GM12878 (cell line): ENCODE results near the gene TTLL6. TPM values are rescaled to one million over a fixed set of nuclear protein-coding genes. Genes with fewer than 3 reads are reported as not detected.

Experiments
- ATAC-seq: fragments of 200-7000 bp; cut with Tn5 transposase; 3 replicates; pipeline ENCODE4 v1.9.1; 2020; ENCODE audit warnings: mild to moderate bottlenecking, moderate library complexity
- BruUV-seq: library from RNA; stranded (reverse); fragments of 400-500 nt; replicated peaks from 2 replicates; lab custom pipeline; 2021; lab: Mats Ljungman, UMichigan
- CTCF ChIA-PET: fragments of 300-600 bp; sonication (Branson Sonifier 250); formaldehyde crosslinking; extraction: SDS; loops from one replicate; lab custom pipeline; 2021; ENCODE audit warnings: inconsistent platforms; lab: Yijun Ruan, JAX
- POLR2A ChIA-PET: fragments of 350-600 bp; formaldehyde crosslinking; extraction: SDS; loops from one replicate; lab custom pipeline; 2021; ENCODE audit warnings: inconsistent platforms; lab: Charles Lee
- RAD21 ChIA-PET: fragments of 300-600 bp; sonication (Branson Sonifier 250); formaldehyde crosslinking; loops from one replicate; lab custom pipeline; 2023; ENCODE audit warnings: antibody characterized with exemption; ENCODE audit not compliant: unreplicated experiment; lab: Charles Lee
- SMC1A ChIA-PET: fragments of 300-600 bp; sonication (Branson Sonifier 250); formaldehyde crosslinking; loops from one replicate; lab custom pipeline; 2023; ENCODE audit not compliant: unreplicated experiment, uncharacterized antibody; lab: Charles Lee
- DNase-seq: peaks from one replicate; pipeline ENCODE4 v3.0.0-alpha.2; 2011; ENCODE audit warnings: low read depth, low spot score
- FAIRE-seq: peaks from 3 replicates; lab custom pipeline; 2011; peaks lifted over from hg19 to GRCh38; lab: Jason Lieb, UNC
- H2AFZ ChIP-seq: 2 replicates; pipeline ENCODE4 v1.6.0; 2011; ENCODE audit warnings: low read depth, low read length, control low read depth; ENCODE audit not compliant: control insufficient read depth
- H3K27ac ChIP-seq: 2 replicates; pipeline ENCODE4 v1.5.1; 2011; ENCODE audit warnings: control low read depth; ENCODE audit not compliant: control insufficient read depth, insufficient read depth
- H3K27me3 ChIP-seq, 2 experiments: replicated peaks in 1 of 2; 2 replicates each; pipeline versions ENCODE4 v1.6.0 to v1.6.1; 2011; ENCODE audit warnings: low read length in 1 of 2; ENCODE audit not compliant: control insufficient read depth in 2 of 2, insufficient read depth in 2 of 2
- H3K36me3 ChIP-seq, 2 experiments: 2 replicates each; pipeline ENCODE4 v1.5.1; 2011; ENCODE audit warnings: low read length in 1 of 2; ENCODE audit not compliant: control insufficient read depth in 2 of 2, insufficient read depth in 2 of 2
- H3K4me1 ChIP-seq: 2 replicates; pipeline ENCODE4 v1.6.1; 2011; ENCODE audit warnings: mild to moderate bottlenecking, low read length, moderate library complexity, mixed read lengths; ENCODE audit not compliant: control insufficient read depth, insufficient read depth
- H3K4me2 ChIP-seq: 2 replicates; pipeline ENCODE4 v1.6.0; 2011; ENCODE audit warnings: control low read depth; ENCODE audit not compliant: control insufficient read depth, insufficient read depth
- H3K4me3 ChIP-seq: fragments of 200-600 bp; sonication (generic); 2 replicates; pipeline ENCODE4 v1.5.1; 2016
- H3K79me2 ChIP-seq: 2 replicates; pipeline ENCODE4 v1.6.0; 2011; ENCODE audit warnings: low read length; ENCODE audit not compliant: control insufficient read depth, insufficient read depth
- H3K9ac ChIP-seq: 2 replicates; pipeline ENCODE4 v1.8.0; 2011; ENCODE audit warnings: low read length, control low read depth, mixed read lengths; ENCODE audit not compliant: control insufficient read depth, insufficient read depth
- H3K9me3 ChIP-seq: replicated peaks from 3 replicates; pipeline ENCODE4 v1.5.1; 2011; ENCODE audit warnings: mild to moderate bottlenecking, low read length; ENCODE audit not compliant: control insufficient read depth, insufficient read depth
- H4K20me1 ChIP-seq: 2 replicates; pipeline ENCODE4 v1.6.0; 2011; ENCODE audit not compliant: control insufficient read depth, insufficient read depth
- JUNB ChIP-seq: IDR thresholded peaks from 2 replicates; pipeline ENCODE4 v1.6.1; 2016; ENCODE audit warnings: antibody characterized with exemption, mild to moderate bottlenecking
- NFYB ChIP-seq: IDR thresholded peaks from 2 replicates; pipeline ENCODE4 v1.6.1; 2011; ENCODE audit warnings: low read depth, mild to moderate bottlenecking, low read length, improper control_type of control experiment, moderate library complexity; ENCODE audit not compliant: insufficient read depth
- SRF ChIP-seq, 2 experiments: IDR thresholded peaks; 2 replicates each; pipeline ENCODE4 v1.6.1; 2011; ENCODE audit warnings: low read depth in 2 of 2, low read length in 2 of 2, mild to moderate bottlenecking in 1 of 2, moderate library complexity in 1 of 2
- TAF1 ChIP-seq: IDR thresholded peaks from 2 replicates; pipeline ENCODE4 v1.6.1; 2011; ENCODE audit warnings: mild to moderate bottlenecking, low read depth, low read length, borderline replicate concordance
- TCF12 ChIP-seq: IDR thresholded peaks from 2 replicates; pipeline ENCODE4 v1.6.1; 2011; ENCODE audit warnings: low read depth, mild to moderate bottlenecking, low read length
- WGBS: methylation state at CpG from one replicate; pipeline ENCODE4 v1.1.6; 2016; ENCODE audit warnings: low lambda C conversion rate; ENCODE audit not compliant: insufficient replicate concordance, insufficient coverage; ENCODE audit errors: missing lambda C conversion rate; 5-methylcytosine and 5-hydroxymethylcytosine counted together
- in situ Hi-C: fragments of 300-500 bp; cut with MboI; formaldehyde crosslinking; loops from 9 replicates; pipeline ENCODE4 v1.14.3; 2018; ENCODE audit warnings: mixed read lengths
- intact Hi-C: fragments of 100-400 bp; cut with micrococcal nuclease; formaldehyde crosslinking; loops from one replicate; pipeline ENCODE4 v1.14.2; 2022; ENCODE audit not compliant: unreplicated experiment
- microRNA counts: library from miRNA; unstranded; fragments of <30 nt; microRNA quantifications from one replicate; lab custom pipeline; 2016
- microRNA-seq: library from miRNA; unstranded; fragments of <30 nt; microRNA quantifications from one replicate; pipeline ENCODE4, GENCODE V29; 2018
- polyA plus RNA-seq, 11 experiments: library from polyadenylated mRNA; depleted of rRNA in 4 of 11; unstranded in 6 of 11; stranded (reverse) in 5 of 11; fragments of >200 nt; fragmentation: Nextera tagmentation in 4 of 11; fragmentation: Illumina TruSeq in 1 of 11; extraction: Ambion mirVana in 4 of 11; extraction: Trizol in 1 of 11; gene quantifications; 1 replicate in 1 of 11; 2 replicates in 10 of 11; pipeline versions ENCODE4 v1.2.1 to v1.2.3, GENCODE V29; 2011 to 2016; ENCODE audit warnings: inconsistent platforms in 2 of 11, missing spikeins in 2 of 11, low read depth in 1 of 11
- small RNA-seq: library from RNA; depleted of rRNA; stranded (forward); fragments of <200 nt; gene quantifications from one replicate; pipeline ENCODE3, GENCODE V24; 2014
- total RNA-seq, 4 experiments: library from RNA; depleted of rRNA in 3 of 4; stranded (reverse); fragments of >200 nt in 3 of 4; fragmentation: Illumina TruSeq in 1 of 4; extraction: Trizol in 1 of 4; gene quantifications; 2 replicates each; pipeline versions ENCODE4 v1.2.1 to v1.2.3, GENCODE V29; 2013 to 2021

The TTLL6 gene
- total and polyA plus RNA-seq, 10 of the 15 experiments (the other 5 are each of a cell fraction or from before 2014, with no cell fraction given), result 0.06 to 0.36 (median 0.13) TPM; not detected in 4

- Histone ChIP-seq H3K27ac (no peak overlapping the region), H3K36me3 (no peaks in the 10 kb centered on the region), H3K9ac (no peak overlapping the region), H2AFZ (no peak overlapping the region), H4K20me1 (no peaks in the 10 kb centered on the region), H3K4me1 (no peaks in the 10 kb centered on the region), H3K79me2 (no peaks in the 10 kb centered on the region), H3K4me3 (no peak overlapping the region), H3K9me3 (no peaks in the 10 kb centered on the region; the same call in 2 of the 3 replicates), H3K4me2 (no peak overlapping the region), H3K27me3 (peaks cover 20 to 33% of the 10 kb centered on the region in 2 experiments)
- CTCF ChIA-PET, result interaction anchor here (0.5 to 2.9 kb wide), 7 partner anchors 8 to 163 kb away, joined by 3 to 17 read pairs (median 4); partner anchors contain the start of gene HOXB13
- 5% methylated on average over 5 of the region's 5 CpGs for WGBS
- ATAC-seq (no peak), FAIRE-seq (no peak), DNase-seq (no peak)
- SMC1A ChIA-PET, result interaction anchor here (1.4 kb wide), 1 partner anchor 76 kb away, joined by 3 read pairs; no protein-coding TSS in a partner anchor
- intact Hi-C loops, result no loop called here
- in situ Hi-C loops, result no loop called here
- RAD21 ChIA-PET, result no interaction called here
- TF ChIP-seq SRF (IDR thresholded peaks at IDR 0.05; ENCODE audit: low read depth in 2 of 2, low read length in 2 of 2) (no peak), JUNB (no peak), TCF12 (no peak), NFYB (no peak), TAF1 (no peak)
- BruUV-seq, result no TSS peak
- POLR2A ChIA-PET, result no interaction called here
Measured at GRCh38 chr17:48715496-48716399, 101.3 kb downstream of the TTLL6 start.

MicroRNA genes within 50 kb of the gene (microRNA counts, 767-probe panel; counts per million panel counts)
- 1,761 counts per million, percentile 68 among the panel's probes with 10 or more counts for microRNA hsa-miR-3185 (lab: Ali Mortazavi, UCI)

Small RNAs within 50 kb of the gene (microRNA-seq; reads per million reads assigned to microRNA genes)
- gene MIR3185, result not detected

Small RNAs within 50 kb of the gene (small RNA-seq; reads per million reads assigned to genes)
- gene COX6B1P2, result not detected
- not detected for gene MIR3185
- not detected for gene RF02132
- not detected for gene RF02133
- gene RN7SL125P, result not detected

Other genes starting within 250 kb of the TTLL6 start
Only the 7 nearest of the 16 such genes appear.
- gene PRAC1, start 94.7 kb downstream of the TTLL6 start, total RNA-seq (2014; rRNA removed), result not detected in 2 replicates
- gene PRAC1, start 94.7 kb downstream of the TTLL6 start, total RNA-seq (2014; rRNA removed; fragmentation: Illumina TruSeq; extraction: Trizol), result not detected in 2 replicates
- not detected in 2 replicates for gene PRAC1, start 94.7 kb downstream of the TTLL6 start, total RNA-seq (2021)
- not detected in 2 replicates for gene PRAC1, start 94.7 kb downstream of the TTLL6 start, polyA plus RNA-seq (2011; rRNA removed)
- not detected in 2 replicates for gene PRAC1, start 94.7 kb downstream of the TTLL6 start, polyA plus RNA-seq (2014; fragmentation: Illumina TruSeq; extraction: Trizol)
- gene PRAC1, start 94.7 kb downstream of the TTLL6 start, polyA plus RNA-seq (2014; fragmentation: Nextera tagmentation; extraction: Ambion mirVana), result not detected
- not detected in 2 replicates for gene PRAC1, start 94.7 kb downstream of the TTLL6 start, polyA plus RNA-seq (2014; rRNA removed)
- not detected for gene PRAC1, start 94.7 kb downstream of the TTLL6 start, polyA plus RNA-seq (2016; fragmentation: Nextera tagmentation; extraction: Ambion mirVana)
- not detected in 2 replicates for gene PRAC2, start 94.0 kb downstream of the TTLL6 start, total RNA-seq (2014; rRNA removed)
- gene PRAC2, start 94.0 kb downstream of the TTLL6 start, total RNA-seq (2014; rRNA removed; fragmentation: Illumina TruSeq; extraction: Trizol), result not detected in 2 replicates
- gene PRAC2, start 94.0 kb downstream of the TTLL6 start, total RNA-seq (2021), result not detected in 2 replicates
- gene PRAC2, start 94.0 kb downstream of the TTLL6 start, polyA plus RNA-seq (2011; rRNA removed), result not detected in 2 replicates
- gene PRAC2, start 94.0 kb downstream of the TTLL6 start, polyA plus RNA-seq (2014; fragmentation: Illumina TruSeq; extraction: Trizol), result not detected in 2 replicates
- under 1 TPM in 1 of 2 experiments, not detected in 1; 0.31 TPM for gene PRAC2, start 94.0 kb downstream of the TTLL6 start, polyA plus RNA-seq (2014; fragmentation: Nextera tagmentation; extraction: Ambion mirVana)
- gene PRAC2, start 94.0 kb downstream of the TTLL6 start, polyA plus RNA-seq (2014; rRNA removed), result not detected in 2 replicates
- gene PRAC2, start 94.0 kb downstream of the TTLL6 start, polyA plus RNA-seq (2016; fragmentation: Nextera tagmentation; extraction: Ambion mirVana), result not detected
- not detected in 2 replicates for gene HOXB13, start 88.5 kb downstream of the TTLL6 start, total RNA-seq (2014; rRNA removed)
- gene HOXB13, start 88.5 kb downstream of the TTLL6 start, total RNA-seq (2014; rRNA removed; fragmentation: Illumina TruSeq; extraction: Trizol), result not detected in 2 replicates
- 0.05 TPM in 2 replicates for gene HOXB13, start 88.5 kb downstream of the TTLL6 start, total RNA-seq (2021)
- gene HOXB13, start 88.5 kb downstream of the TTLL6 start, polyA plus RNA-seq (2011; rRNA removed), result not detected in 2 replicates
- not detected in 2 replicates for gene HOXB13, start 88.5 kb downstream of the TTLL6 start, polyA plus RNA-seq (2014; fragmentation: Illumina TruSeq; extraction: Trizol)
- gene HOXB13, start 88.5 kb downstream of the TTLL6 start, polyA plus RNA-seq (2014; fragmentation: Nextera tagmentation; extraction: Ambion mirVana), result not detected
- not detected in 2 replicates for gene HOXB13, start 88.5 kb downstream of the TTLL6 start, polyA plus RNA-seq (2014; rRNA removed)
- gene HOXB13, start 88.5 kb downstream of the TTLL6 start, polyA plus RNA-seq (2016; fragmentation: Nextera tagmentation; extraction: Ambion mirVana), result not detected
- 20.2 and 22.7 TPM in 2 replicates for gene CALCOCO2, start 13.8 kb upstream of the TTLL6 start, total RNA-seq (2014; rRNA removed)
- 48.0 and 51.1 TPM in 2 replicates for gene CALCOCO2, start 13.8 kb upstream of the TTLL6 start, total RNA-seq (2014; rRNA removed; fragmentation: Illumina TruSeq; extraction: Trizol)
- gene CALCOCO2, start 13.8 kb upstream of the TTLL6 start, total RNA-seq (2021), result 60.3 and 67.9 TPM in 2 replicates
- gene CALCOCO2, start 13.8 kb upstream of the TTLL6 start, polyA plus RNA-seq (2011; rRNA removed), result 138 and 146 TPM in 2 replicates
- 65.6 and 81.9 TPM in 2 replicates for gene CALCOCO2, start 13.8 kb upstream of the TTLL6 start, polyA plus RNA-seq (2014; fragmentation: Illumina TruSeq; extraction: Trizol)
- gene CALCOCO2, start 13.8 kb upstream of the TTLL6 start, polyA plus RNA-seq (2014; fragmentation: Nextera tagmentation; extraction: Ambion mirVana), result 10 to 100 TPM; 33.7 to 36.4 TPM
- gene CALCOCO2, start 13.8 kb upstream of the TTLL6 start, polyA plus RNA-seq (2014; rRNA removed), result 45.4 and 48.4 TPM in 2 replicates
- gene CALCOCO2, start 13.8 kb upstream of the TTLL6 start, polyA plus RNA-seq (2016; fragmentation: Nextera tagmentation; extraction: Ambion mirVana), result 10 to 100 TPM; 58.3 to 67.1 TPM
- 226 and 259 TPM in 2 replicates for gene ATP5MC1, start 75.6 kb upstream of the TTLL6 start, total RNA-seq (2014; rRNA removed)
- 473 and 474 TPM in 2 replicates for gene ATP5MC1, start 75.6 kb upstream of the TTLL6 start, total RNA-seq (2014; rRNA removed; fragmentation: Illumina TruSeq; extraction: Trizol)
- 175 and 178 TPM in 2 replicates for gene ATP5MC1, start 75.6 kb upstream of the TTLL6 start, total RNA-seq (2021)
- gene ATP5MC1, start 75.6 kb upstream of the TTLL6 start, polyA plus RNA-seq (2011; rRNA removed), result 385 and 425 TPM in 2 replicates
- 505 and 513 TPM in 2 replicates for gene ATP5MC1, start 75.6 kb upstream of the TTLL6 start, polyA plus RNA-seq (2014; fragmentation: Illumina TruSeq; extraction: Trizol)
- gene ATP5MC1, start 75.6 kb upstream of the TTLL6 start, polyA plus RNA-seq (2014; fragmentation: Nextera tagmentation; extraction: Ambion mirVana), result 1,000 to 10,000 TPM; 1,262 to 1,605 TPM
- gene ATP5MC1, start 75.6 kb upstream of the TTLL6 start, polyA plus RNA-seq (2014; rRNA removed), result 378 and 399 TPM in 2 replicates
- gene ATP5MC1, start 75.6 kb upstream of the TTLL6 start, polyA plus RNA-seq (2016; fragmentation: Nextera tagmentation; extraction: Ambion mirVana), result 100 to 1,000 TPM; 916 to 958 TPM
- 61.7 and 63.8 TPM in 2 replicates for gene UBE2Z, start 91.2 kb upstream of the TTLL6 start, total RNA-seq (2014; rRNA removed)
- 53.1 and 53.2 TPM in 2 replicates for gene UBE2Z, start 91.2 kb upstream of the TTLL6 start, total RNA-seq (2014; rRNA removed; fragmentation: Illumina TruSeq; extraction: Trizol)
- gene UBE2Z, start 91.2 kb upstream of the TTLL6 start, total RNA-seq (2021), result 74.1 and 79.5 TPM in 2 replicates
- gene UBE2Z, start 91.2 kb upstream of the TTLL6 start, polyA plus RNA-seq (2011; rRNA removed), result 158 and 191 TPM in 2 replicates
- 94.6 and 108 TPM in 2 replicates for gene UBE2Z, start 91.2 kb upstream of the TTLL6 start, polyA plus RNA-seq (2014; fragmentation: Illumina TruSeq; extraction: Trizol)
- gene UBE2Z, start 91.2 kb upstream of the TTLL6 start, polyA plus RNA-seq (2014; fragmentation: Nextera tagmentation; extraction: Ambion mirVana), result 10 to 100 TPM; 23.1 to 34.9 TPM
- gene UBE2Z, start 91.2 kb upstream of the TTLL6 start, polyA plus RNA-seq (2014; rRNA removed), result 84.2 and 84.6 TPM in 2 replicates
- 10 to 100 TPM; 25.8 to 51.2 TPM for gene UBE2Z, start 91.2 kb upstream of the TTLL6 start, polyA plus RNA-seq (2016; fragmentation: Nextera tagmentation; extraction: Ambion mirVana)
- 83.7 and 86.1 TPM in 2 replicates for gene SNF8, start 127.6 kb upstream of the TTLL6 start, total RNA-seq (2014; rRNA removed)
- gene SNF8, start 127.6 kb upstream of the TTLL6 start, total RNA-seq (2014; rRNA removed; fragmentation: Illumina TruSeq; extraction: Trizol), result 80.2 and 80.8 TPM in 2 replicates
- gene SNF8, start 127.6 kb upstream of the TTLL6 start, total RNA-seq (2021), result 108 and 112 TPM in 2 replicates
- 71.8 and 86.1 TPM in 2 replicates for gene SNF8, start 127.6 kb upstream of the TTLL6 start, polyA plus RNA-seq (2011; rRNA removed)
- gene SNF8, start 127.6 kb upstream of the TTLL6 start, polyA plus RNA-seq (2014; fragmentation: Illumina TruSeq; extraction: Trizol), result 96.9 and 105 TPM in 2 replicates
- 10 to 100 TPM in 1 of 2 experiments, 1 to 10 TPM in 1; 6.1 to 18.1 TPM for gene SNF8, start 127.6 kb upstream of the TTLL6 start, polyA plus RNA-seq (2014; fragmentation: Nextera tagmentation; extraction: Ambion mirVana)
- gene SNF8, start 127.6 kb upstream of the TTLL6 start, polyA plus RNA-seq (2014; rRNA removed), result 116 and 123 TPM in 2 replicates
- 100 to 1,000 TPM; 188 to 228 TPM for gene SNF8, start 127.6 kb upstream of the TTLL6 start, polyA plus RNA-seq (2016; fragmentation: Nextera tagmentation; extraction: Ambion mirVana)